HG03280 (cell line): ENCODE measurements around the gene EIF3CL.
"Not testable (repeated sequence)": the region's sequence is repeated elsewhere in the genome, so short reads cannot be mapped to it uniquely, and the experiment has no call there.

Experiments
- ATAC-seq: cut with Tn5 transposase; IDR thresholded peaks from one replicate; pipeline ENCODE4 v1.9.1; 2021; ENCODE audit warnings: mild to moderate bottlenecking, moderate library complexity; ENCODE audit not compliant: unreplicated experiment

Gene EIF3CL, protein sequence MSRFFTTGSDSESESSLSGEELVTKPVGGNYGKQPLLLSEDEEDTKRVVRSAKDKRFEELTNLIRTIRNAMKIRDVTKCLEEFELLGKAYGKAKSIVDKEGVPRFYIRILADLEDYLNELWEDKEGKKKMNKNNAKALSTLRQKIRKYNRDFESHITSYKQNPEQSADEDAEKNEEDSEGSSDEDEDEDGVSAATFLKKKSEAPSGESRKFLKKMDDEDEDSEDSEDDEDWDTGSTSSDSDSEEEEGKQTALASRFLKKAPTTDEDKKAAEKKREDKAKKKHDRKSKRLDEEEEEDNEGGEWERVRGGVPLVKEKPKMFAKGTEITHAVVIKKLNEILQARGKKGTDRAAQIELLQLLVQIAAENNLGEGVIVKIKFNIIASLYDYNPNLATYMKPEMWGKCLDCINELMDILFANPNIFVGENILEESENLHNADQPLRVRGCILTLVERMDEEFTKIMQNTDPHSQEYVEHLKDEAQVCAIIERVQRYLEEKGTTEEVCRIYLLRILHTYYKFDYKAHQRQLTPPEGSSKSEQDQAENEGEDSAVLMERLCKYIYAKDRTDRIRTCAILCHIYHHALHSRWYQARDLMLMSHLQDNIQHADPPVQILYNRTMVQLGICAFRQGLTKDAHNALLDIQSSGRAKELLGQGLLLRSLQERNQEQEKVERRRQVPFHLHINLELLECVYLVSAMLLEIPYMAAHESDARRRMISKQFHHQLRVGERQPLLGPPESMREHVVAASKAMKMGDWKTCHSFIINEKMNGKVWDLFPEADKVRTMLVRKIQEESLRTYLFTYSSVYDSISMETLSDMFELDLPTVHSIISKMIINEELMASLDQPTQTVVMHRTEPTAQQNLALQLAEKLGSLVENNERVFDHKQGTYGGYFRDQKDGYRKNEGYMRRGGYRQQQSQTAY

DNA sequence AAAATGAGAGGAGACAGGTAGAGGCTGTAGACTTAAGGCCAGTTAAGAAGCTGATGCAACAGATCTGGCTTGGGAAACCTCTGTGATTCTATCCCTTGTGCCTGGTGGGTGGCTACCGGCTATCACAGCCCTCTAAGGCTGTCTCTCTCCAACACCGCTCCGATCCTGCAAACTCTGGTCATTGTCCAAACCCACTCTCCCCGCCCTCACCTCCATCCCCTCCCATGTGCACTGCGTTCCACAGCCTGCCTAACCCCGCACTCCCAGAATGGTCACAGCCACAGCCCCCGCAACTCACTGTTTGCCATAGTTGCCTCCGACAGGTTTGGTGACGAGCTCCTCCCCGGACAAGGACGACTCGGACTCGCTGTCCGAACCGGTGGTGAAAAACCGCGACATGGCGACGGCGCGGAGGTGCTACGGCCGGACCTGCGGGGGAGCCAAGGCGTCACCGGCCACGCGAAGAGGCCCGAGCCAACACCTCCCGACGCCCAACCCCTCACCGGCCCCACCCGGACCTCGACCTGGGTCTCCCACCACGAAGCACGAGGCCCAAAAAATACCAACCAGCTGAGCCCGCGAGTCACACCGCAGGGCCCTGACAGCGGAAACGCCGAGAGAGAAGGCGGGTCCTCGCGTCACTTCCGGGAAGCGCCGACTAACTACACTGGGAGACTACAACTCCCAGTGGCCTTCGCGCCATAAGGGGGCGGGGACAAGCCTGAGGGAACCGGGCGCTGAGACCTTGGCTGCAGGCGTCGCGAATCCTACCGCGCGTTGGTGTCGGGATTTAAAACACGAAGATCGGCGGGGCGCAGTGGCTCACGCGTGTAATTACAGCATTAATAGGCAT lies at the start of gene EIF3CL:
EIF3CL (minus strand) TSS at position 622 of the 853 bp plus-strand sequence; CDS start at position 399, 223 bp downstream.
- ATAC-seq: peak; percentile 98

- not testable (repeated sequence) for ATAC-seq
Measured at GRCh38 chr16:28447081-28447480, 43.4 kb upstream of the EIF3CL start.

DNA sequence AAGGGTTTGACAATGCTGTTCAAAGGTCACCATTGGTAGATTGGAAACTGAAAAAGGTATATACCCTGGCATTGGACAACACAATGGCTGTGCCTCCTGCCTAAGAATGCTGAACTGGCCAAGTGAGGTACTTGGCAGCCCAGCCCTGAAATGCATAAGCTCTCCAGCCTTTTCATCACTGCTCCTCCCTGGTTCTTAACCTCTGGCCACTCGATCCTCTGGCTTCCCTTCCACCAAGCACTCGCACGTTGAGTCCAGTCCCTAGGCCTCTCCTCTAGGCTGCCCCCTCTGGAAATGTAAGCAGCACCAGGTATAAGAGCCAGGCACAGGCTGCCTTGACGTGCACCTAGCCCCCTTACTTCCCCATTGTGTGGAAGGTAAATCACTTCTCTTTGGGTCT lies 42.7 kb upstream of the EIF3CL start:
- not testable (repeated sequence) for ATAC-seq

DNA sequence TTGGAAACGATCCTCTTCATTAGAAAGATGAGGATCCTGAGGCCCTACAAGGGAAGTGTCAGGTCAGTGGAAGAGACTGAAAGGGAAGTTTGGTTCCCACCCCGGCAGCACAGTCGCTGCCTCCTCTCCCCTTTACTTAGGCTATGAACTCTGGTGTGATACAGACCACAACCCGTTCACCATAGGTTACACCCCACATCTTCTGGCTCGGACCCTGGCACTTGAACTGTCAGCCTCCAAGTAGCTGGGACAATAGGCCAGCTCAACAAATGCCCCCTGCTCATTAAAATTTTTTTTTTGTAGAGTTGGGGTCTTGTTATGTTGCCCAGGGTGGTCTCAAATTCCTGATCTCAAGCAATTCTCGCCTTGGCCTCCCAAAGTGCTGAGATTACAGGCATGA lies 40.3 kb upstream of the EIF3CL start:
- not testable (repeated sequence) for ATAC-seq

DNA sequence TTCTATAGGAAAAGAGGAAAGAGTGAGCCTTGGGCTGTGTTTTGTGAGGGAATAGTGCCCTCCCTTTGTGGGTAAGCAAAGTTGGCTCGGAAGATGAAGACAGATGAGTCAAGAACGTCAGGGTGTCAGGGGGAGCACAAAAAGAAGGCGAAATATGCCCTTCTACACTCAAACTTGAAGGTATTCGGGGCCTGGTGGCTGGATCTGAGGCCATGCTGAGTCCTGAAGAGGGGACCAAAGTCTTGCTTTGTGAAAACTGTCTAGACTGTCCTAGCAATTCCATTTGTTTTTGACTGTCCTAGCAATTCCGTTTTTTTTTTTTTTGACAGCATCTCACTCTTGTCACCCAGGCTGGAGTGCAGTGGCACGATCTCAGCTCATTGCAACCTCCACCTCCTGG lies 35.3 kb upstream of the EIF3CL start:
- ATAC-seq: not testable (repeated sequence)

GRCh38 chr16:28435340-28435739 lies 31.7 kb upstream of the EIF3CL start:
- not testable (repeated sequence) for ATAC-seq

GRCh38 chr16:28426060-28426680 lies 22.5 kb upstream of the EIF3CL start:
- ATAC-seq: peak; percentile 80

DNA sequence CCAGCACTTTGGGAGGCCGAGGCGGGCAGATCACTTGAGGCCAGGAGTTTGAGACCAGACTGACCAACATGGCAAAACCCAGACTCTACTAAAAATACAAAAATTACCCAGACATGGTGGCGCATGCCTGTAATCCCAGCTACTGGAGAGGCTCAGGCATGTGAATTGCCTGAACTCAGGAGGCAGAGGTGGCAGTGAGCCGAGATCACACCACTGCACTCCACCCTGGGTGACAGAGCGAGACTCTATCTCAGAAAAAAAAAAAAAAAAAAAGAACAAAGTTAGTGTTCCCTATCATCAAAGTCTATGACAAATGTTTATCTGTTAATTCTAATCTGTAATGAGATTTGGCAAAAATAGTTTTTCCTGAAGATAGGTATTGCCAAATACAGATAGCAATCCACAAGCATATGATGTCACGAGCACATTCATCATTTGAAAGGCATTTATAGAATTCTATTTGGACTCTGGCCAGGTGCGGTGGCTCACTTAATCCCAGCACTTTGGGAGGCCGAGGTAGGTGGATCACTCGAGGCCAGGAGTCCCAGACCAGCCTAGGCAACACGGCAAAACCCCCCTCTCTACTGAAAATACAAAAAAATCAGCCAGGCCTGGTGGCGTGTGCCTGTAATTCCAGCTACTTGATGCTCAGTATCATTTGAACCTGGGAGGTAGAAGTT lies 17.6 kb upstream of the EIF3CL start:
- not testable (repeated sequence) for ATAC-seq

GRCh38 chr16:28417033-28417432 lies 13.4 kb upstream of the EIF3CL start:
- ATAC-seq: not testable (repeated sequence)

DNA sequence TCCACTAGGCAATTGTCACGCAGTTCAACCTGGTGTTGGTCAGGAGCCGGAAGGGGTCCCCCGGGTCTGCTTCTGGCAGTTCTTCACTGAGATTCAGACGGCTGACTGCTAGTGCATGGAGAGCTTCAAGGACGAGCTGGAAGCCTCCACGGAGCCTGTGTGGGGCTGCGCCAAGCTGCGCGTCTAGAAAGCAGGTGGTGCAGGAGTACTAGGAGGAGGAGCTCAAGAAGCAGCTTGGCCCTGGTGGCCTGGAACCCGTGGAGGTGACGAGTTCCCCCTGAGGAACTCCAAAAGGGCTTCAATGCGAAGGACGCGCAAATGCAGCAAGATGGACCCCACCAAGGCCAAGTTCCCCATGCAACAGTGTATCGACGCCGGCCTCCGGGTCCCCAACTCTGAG lies 10.9 kb upstream of the EIF3CL start:
- ATAC-seq: not testable (repeated sequence)

GRCh38 chr16:28413585-28413984 lies 9.9 kb upstream of the EIF3CL start:
- not testable (repeated sequence) for ATAC-seq

GRCh38 chr16:28392054-28392453 lies 11.6 kb downstream of the EIF3CL start:
- not testable (repeated sequence) for ATAC-seq

DNA sequence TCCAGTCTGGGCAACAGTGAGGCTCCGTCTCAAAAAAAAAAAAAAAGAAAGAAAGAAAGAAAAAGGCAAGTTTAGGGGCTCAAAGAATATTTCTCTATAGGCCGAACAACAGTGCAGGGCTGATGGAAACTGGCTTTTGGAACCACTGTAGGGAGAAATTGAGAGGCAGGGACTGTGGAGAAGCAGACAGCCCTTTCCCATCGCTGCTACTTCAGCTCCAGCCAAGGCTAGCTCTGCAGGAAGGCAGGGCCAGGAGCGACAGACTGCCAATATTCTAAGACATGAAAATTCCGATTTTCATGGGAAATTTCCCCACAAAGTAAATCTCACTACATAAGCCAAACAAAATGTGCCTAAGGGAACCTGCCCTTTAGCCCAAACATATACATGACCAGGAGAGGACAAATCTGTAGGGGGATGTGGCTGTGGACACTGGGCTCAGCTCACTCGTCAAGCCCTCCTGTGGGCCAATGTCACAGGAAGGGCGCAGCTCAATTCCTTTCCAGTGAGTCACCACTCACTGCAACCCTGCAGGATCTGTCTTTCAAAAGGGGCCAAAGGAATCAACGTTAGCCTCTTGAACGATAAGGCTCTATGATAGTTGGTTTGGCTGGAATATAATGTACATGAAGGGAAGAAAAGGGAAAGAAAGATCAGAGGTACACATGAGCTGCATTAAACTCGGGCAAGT lies 21.3 kb downstream of the EIF3CL start:
- not testable (repeated sequence) for ATAC-seq

DNA sequence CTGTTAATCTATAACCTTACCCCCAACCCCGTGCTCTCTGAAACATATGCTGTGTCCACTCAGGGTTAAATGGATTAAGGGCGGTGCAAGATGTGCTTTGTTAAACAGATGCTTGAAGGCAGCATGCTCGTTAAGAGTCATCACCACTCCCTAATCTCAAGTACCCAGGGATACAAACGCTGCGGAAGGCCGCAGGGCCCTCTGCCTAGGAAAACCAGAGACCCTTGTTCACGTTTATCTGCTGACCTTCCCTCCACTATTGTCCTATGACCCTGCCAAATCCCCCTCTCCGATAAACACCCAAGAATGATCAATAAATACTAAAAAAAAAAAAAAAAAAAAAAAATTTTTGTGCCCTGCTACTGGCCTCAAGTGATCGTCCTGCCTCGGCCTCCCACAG lies 25.8 kb downstream of the EIF3CL start:
- not testable (repeated sequence) for ATAC-seq

GRCh38 chr16:28377108-28377625 lies 26.5 kb downstream of the EIF3CL start:
- ATAC-seq: not testable (repeated sequence)

- not testable (repeated sequence) for ATAC-seq
Measured at GRCh38 chr16:28375115-28375514, 28.5 kb downstream of the EIF3CL start.

- not testable (repeated sequence) for ATAC-seq
Measured at GRCh38 chr16:28374281-28374680, 29.4 kb downstream of the EIF3CL start.

DNA sequence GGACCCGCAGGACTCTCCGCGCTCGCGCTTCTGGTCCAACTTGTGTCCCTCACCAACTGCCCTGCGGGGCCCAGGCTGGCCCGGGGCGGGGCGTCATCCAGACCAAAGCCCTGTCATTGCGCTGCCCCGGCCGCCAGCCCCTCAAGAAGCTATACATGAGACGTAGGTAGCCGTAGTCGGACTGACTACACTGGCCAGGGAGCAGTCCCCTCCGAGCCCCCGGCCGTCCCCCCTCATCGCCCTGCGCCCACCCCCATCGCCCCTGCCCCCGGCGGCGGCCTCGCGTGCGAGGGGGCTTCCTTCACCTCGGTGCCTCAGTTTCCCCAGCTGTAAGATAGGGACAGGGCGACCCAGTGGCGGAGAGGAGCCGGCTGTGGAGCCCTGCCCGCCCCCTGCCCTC lies 35.7 kb downstream of the EIF3CL start:
- not testable (repeated sequence) for ATAC-seq
